Limb (tissue), 2 donors: ENCODE measurements around the gene RNU6-7.

ENCODE experiments used
- DNase-seq, 2 donors: peaks; one replicate each; pipeline ENCODE4 v3.0.0-alpha.2; 2016; ENCODE audit errors: extremely low spot score in 2 of 2

Gene RNU6-7

GRCh38 chr14:32201816-32202490, at the start of gene RNU6-7:
Gene RNU6-7 (plus strand): TSS chr14:32202045.
- peak in 1 of 2 donors; percentile 76 for DNase-seq

- DNase-seq, result no peak
Measured at GRCh38 chr14:32166029-32166428, 35.8 kb upstream of the RNU6-7 start.

- no peak for DNase-seq
Measured at GRCh38 chr14:32166924-32167323, 34.9 kb upstream of the RNU6-7 start.

DNA sequence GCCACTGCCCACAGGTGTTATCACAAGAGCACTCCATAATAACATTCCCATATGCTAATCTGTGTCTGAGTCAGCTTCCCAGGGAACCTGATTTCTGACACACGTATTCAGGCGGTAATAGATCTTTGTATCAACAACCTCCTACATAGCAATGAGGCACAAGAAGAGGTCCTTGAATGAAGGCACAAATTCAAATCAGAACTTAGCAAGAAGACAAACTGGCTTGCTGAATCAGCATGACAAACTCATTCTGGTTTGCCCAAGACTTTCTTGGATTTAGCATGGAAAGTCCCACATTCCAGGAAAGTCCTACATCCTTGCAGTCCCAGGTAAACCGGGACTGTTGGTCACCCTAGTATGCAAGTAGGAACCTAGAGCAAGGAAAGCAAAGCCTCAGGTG, 33.9 kb upstream of the RNU6-7 start:
- DNase-seq, result no peak

- DNase-seq, result no peak
Measured at GRCh38 chr14:32169191-32169590, 32.7 kb upstream of the RNU6-7 start.

DNA sequence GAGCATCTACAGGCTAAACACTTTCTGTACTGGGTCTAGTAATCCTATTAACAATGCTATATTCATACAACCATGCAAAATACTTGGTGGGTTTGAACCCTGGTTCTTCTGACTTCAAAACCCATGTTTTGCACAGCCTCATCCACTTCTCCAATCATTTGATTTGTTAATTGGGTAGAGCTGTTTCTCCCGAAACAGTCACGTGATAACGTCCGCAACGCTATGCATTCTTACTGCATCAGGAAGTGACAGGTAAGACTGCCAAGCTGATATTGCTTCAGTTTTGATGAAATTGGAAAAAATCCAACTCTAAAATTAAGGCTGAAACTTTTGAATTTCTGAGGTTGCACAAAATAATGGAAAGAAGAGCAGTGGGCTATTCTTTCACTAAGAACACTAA, 30.4 kb upstream of the RNU6-7 start:
- DNase-seq, result no peak

DNA sequence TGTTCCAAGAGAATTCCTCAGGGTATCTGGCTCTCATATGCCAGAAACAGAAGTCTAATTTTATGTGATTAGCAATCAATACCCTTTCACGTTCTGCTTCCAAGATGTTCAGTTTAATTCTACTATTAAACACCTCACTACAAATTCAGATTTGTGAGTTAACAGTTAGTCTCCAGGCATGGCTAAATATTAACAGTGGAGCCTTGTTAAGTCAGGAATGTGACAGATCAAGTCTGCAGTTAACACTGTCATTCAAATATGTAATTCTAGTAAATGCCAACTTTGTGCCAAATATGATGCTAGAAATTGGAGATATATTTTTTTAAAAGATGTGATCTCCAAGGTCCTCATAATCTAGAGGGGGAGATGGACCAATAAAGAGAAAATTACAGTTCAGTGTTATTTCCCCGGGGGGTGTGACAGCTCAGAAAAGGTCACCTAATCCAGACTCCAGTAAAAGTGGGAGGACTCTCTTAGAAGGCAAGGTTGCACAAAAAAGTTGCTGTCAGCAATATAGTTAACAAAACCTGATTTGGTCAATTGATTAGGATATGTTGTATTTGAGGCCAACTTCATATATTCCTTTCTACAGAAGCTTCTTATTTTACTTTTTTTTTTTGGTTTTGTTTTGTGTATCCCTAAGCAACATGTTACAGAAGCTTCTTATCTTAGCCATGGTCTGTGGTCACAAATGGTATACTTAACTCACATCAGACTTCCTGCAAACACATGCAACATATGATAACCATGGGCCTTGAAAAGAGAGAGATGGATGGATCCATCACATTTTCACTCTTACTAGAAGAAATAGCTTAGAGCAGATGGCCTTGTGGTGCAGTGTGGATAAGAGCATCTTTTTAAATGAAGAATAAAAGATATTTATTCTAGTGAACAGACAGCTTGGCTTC, 18.4 kb upstream of the RNU6-7 start:
- no peak for DNase-seq

GRCh38 chr14:32185097-32185496, 16.7 kb upstream of the RNU6-7 start:
- no peak for DNase-seq

DNA sequence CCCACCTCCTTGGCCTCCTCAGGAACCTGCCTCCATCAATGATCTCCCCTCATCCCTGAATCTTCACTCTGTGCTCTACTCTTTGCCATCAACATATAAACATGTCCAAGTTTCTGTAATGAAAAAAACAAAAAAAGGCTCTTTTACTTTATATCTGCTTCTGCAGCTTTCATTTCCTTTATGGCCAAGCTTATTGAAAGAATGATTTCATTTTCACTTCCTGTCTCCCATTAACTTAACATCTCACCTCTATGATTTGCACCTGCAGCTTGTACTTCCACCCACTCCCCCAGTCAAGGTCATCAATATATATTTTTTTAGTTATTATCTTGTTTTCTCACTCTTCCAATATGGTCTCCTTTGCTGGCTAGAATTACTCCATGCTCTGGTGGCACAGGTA, 15.6 kb upstream of the RNU6-7 start:
- no peak for DNase-seq

- DNase-seq, result no peak
Measured at GRCh38 chr14:32189811-32190210, 12.0 kb upstream of the RNU6-7 start.

DNA sequence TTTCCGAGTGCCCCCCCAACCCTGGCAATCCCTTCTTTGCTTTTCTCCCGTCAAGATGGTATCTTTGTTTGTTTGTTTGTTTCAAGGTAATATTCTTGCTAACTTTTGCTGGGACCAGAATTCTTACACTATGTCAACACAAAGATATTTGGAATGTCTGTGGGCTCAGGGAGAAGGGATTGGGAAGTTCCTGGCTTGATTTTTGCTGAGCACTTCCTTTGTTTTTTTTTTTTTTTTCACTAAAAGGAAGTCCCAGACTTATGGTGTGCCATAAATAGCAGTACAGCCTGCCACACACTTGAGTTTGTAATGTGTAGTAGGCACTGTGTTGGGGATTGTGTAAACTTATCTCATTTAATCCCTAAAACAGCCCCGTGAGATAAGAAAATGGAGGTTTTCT, 11.2 kb upstream of the RNU6-7 start:
- peak in 1 of 2 donors; percentile 4 for DNase-seq

DNA sequence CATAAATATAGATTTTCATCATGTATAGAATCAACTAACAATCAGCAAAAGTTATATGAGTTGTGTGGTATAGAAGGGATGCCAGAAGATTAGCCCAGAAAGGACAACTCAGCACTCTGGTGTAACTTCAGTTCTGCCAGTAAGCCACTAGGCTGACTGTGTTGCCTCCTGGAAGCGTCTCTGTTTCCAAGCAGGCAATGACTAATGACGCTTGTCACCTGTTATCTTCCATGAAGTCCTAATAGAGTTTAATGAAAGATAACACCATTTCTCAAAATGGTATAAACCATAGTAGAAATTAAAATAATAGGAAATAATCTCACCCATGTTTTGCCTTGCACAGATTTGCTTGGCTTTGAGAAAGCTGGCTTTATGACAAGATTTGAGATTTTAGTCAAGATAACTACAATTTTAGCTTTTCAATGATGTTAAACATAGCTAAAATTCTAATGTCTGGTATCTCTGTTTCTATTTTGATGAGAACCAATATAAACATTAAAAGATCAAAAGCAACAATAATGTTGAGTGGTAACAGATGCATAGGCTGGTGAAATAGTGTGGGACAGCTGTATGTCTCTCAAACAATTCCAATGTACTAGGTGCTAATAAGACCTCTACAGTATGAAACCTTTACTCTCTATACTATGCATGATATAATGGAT, 9.0 kb upstream of the RNU6-7 start:
- no peak for DNase-seq

GRCh38 chr14:32193532-32193931, 8.3 kb upstream of the RNU6-7 start:
- no peak for DNase-seq

DNA sequence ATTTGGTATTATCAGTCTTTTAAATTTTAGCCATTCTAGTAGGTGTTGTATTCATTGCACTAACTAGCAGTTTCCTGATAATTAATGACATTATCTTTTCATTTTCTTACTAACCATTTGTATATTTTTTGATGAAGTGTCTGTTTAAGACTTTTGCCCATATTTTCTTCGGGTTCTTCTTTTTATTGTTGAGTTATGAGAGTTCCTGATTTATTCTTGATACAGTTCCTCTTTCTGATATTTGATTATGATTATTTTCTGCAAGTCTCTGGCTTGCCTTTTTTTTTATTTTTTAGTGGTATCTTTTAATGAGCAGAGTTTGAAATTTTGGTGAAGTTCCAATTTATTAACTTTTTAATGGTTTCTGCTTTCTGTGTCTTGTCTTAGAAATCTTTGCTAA, 6.2 kb upstream of the RNU6-7 start:
- DNase-seq, result no peak

DNA sequence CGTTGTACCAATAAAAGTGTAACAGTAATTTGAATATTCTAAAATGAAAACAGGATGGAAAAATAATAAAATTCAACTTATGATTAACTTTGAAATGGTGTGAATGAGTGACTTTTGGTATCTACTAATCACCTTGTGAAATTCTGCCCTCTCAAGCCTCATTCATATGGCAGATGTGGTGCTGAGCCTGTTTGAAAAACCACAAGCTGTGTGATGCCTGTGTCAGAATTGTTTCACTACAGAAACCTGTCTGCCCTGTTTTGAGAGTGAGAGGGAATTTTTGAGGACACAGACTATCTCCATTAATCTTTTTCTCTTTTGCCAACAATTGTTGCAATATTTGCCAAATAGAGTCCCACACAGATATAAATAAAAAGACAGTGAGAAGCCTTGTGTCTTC, 3.9 kb upstream of the RNU6-7 start:
- no peak for DNase-seq

DNA sequence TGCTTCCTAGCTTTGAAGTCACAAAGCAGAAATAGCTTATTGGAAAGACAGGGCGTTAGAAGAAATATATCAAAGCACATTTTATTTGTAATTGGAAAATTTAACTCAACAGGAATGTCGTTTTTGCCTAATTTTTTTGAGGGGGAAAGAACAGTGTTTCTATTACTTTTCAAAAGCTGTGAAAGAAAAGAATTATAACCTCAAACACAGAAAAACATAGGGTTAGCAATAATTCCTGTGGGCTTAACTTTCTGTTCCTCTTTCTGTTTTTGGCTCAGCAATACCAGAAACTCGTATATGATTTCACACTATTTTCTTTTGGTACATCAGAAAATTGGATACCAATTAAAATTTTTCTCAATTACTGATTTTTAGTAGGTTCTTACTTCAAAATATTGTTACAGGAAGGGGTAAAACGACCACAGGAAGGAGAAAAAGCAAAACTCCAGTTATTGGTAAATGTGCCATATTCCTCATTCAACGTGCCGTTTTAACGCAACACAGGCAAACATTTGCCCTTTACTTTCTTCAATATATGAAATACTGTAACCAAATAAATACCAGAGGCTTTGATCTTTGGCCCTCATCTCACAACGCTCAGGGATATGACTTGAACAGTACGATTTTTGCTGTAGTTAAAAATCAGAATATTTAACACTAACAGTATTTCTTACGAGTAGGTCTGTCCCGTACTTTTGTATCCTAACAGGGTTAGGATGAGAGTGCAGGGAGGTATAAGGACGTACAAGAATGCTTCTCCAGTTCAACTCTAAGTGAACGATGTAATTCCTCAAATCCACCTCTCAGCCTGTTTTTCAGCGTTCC, 1.3 kb upstream of the RNU6-7 start:
- no peak for DNase-seq

- DNase-seq, result peak; percentile 77 to 90
Measured at GRCh38 chr14:32201193-32201815, 541 bp upstream of the RNU6-7 start.

GRCh38 chr14:32202491-32202997, 699 bp downstream of the RNU6-7 start:
- DNase-seq, result peak; percentile 31 to 45

DNA sequence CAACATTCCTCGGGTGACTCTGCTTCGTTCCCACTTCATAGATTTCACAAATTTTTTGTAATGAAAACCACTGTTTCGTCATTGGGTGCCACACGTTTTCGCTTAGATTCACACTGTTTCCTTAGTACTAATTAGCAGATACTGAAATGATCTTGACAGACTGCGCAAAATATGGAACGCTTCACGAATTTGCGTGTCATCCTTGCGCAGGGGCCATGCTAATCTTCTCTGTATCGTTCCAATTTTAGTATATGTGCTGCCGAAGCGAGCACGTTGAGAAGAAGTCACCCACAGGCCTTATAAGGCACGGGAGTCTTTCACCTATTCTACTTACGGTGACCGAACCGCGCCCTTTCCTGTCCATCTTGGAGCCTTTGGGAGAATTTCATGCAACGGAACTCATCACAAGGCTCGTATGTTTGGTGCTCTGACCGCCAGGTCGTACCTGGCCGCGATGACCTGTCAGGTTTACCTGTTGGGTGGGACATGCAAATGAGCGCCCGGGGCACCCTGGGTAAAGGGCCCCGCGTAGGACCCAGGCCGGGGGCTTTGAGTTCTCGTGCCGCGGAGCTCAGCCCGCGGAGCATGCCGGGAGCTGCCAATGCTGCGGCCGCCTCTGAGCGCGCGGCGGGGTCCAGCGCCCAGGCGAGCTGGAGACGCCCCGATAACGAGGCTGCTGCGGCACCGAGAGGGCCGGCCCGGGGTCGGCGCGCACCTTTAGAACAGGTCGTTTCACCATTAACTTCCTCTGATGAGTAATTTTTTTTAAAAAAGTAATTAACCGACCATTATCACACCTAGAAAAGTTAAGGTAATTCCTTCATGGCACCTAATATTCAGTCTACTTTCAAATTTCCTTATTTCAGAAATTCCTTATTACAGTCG, 1.4 kb downstream of the RNU6-7 start, which contains the start of gene RNU6-8:
RNU6-8 (minus strand) TSS at position 272 of the 885 bp plus-strand sequence.
- DNase-seq, result peak; percentile 89 to 94
